Kidney epithelial cell (primary cell): ENCODE measurements around the gene ZDHHC11. TPM values are rescaled to one million over a fixed set of nuclear protein-coding genes. Genes with fewer than 3 reads are reported as not detected.

Source experiments
- DNase-seq: peaks from one replicate; pipeline ENCODE4 v3.0.0-alpha.2; 2010; ENCODE audit warnings: low read depth
- H3K27me3 ChIP-seq: 2 replicates; pipeline ENCODE4 v1.6.0; 2011; ENCODE audit warnings: low read length; ENCODE audit not compliant: control insufficient read depth, insufficient read depth
- H3K36me3 ChIP-seq: 2 replicates; pipeline ENCODE4 v1.5.1; 2011; ENCODE audit warnings: low read length; ENCODE audit not compliant: control insufficient read depth, insufficient read depth
- H3K4me3 ChIP-seq: 2 replicates; pipeline ENCODE4 v1.5.1; 2011; ENCODE audit warnings: low read depth, mild to moderate bottlenecking, control low read depth, low read length
- total RNA-seq: library from RNA; depleted of rRNA; stranded (reverse); fragments of >200 nt; gene quantifications from 2 replicates; pipeline ENCODE4 v1.2.3, GENCODE V29; 2015
- TF ChIP-seq, protein P1 (sequence below): IDR thresholded peaks from 2 replicates; pipeline ENCODE4 v1.5.1; 2011; ENCODE audit warnings: mild to moderate bottlenecking, moderate library complexity, low read length, control low read depth, inconsistent platforms; ENCODE audit not compliant: insufficient read depth, poor library complexity, severe bottlenecking

The ZDHHC11 gene
- total RNA-seq, 1 donor from 2014 or later, result 1.3 TPM

DNA sequence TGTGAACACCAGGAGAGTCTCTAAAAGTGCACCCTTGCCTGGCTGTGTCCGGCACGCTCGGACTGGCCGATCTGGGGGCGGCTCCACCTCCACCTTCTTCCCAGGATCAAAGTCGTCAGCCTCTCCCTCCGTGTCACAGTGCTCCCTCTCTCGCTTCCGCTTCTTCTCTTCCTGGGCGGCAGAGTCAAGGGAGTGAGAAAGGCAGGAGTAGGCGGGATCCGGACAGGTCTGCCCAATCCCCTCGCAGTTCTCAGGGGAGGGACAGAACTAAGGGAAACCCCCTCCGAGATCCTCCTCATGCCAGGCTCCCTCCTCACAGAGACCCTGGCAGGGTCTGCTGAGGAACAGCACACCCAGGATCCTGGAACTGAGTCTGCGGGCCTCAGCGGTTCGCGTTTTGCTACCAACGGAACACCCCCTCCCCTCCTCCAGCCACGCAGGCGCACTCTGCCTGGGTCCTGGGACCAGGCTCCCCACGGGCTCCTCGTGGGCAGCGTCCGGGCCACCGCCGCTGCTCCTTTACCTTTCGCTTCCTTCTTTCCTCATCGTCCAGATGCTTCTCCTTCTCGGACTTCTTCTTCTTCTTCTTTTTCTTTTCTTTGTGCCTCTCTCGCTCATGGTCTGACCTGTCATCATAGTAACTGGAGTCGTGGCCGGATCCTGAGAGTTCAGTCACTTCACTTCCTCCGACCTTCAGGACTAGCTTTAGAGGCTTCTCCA is 40.5 kb upstream of the ZDHHC11 start:
- Histone ChIP-seq H3K4me3 (peak overlapping the region; percentile 84), H3K27me3 (no peaks in the 10 kb centered on the region), H3K36me3 (no peaks in the 10 kb centered on the region)
- DNase-seq, result no peak
- TF ChIP-seq, protein P1, sequence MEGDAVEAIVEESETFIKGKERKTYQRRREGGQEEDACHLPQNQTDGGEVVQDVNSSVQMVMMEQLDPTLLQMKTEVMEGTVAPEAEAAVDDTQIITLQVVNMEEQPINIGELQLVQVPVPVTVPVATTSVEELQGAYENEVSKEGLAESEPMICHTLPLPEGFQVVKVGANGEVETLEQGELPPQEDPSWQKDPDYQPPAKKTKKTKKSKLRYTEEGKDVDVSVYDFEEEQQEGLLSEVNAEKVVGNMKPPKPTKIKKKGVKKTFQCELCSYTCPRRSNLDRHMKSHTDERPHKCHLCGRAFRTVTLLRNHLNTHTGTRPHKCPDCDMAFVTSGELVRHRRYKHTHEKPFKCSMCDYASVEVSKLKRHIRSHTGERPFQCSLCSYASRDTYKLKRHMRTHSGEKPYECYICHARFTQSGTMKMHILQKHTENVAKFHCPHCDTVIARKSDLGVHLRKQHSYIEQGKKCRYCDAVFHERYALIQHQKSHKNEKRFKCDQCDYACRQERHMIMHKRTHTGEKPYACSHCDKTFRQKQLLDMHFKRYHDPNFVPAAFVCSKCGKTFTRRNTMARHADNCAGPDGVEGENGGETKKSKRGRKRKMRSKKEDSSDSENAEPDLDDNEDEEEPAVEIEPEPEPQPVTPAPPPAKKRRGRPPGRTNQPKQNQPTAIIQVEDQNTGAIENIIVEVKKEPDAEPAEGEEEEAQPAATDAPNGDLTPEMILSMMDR, result no peak

DNA sequence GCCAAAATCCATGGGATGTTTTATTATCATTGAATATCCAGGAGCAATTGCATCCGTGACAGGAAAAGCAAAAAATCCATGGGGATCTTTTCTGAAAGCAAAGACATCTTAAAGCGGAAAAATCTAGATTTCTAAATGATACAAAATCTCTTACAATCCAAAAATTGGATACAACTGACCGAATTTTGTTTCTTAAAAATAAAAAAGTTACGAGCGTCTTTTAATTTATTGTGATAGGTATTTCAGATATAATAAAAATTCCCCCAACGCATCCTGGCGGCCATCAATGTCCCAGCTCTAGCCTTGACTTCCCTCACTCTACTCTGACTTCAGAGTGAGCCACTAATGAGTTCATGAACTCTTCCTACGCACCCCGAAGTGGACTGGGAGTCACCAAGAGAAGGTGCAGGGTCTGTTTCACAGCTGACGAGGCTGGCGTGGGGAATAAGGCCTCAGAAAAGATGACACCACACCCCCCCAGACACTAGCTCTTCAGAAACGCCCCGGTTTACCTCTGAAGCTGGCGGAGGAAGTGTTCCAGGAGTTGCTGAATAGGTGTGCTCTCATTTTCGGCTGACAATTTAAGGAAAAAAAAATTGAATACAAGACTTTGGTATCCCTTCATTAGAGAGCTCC is 38.4 kb upstream of the ZDHHC11 start:
- TF ChIP-seq, protein P1, result no peak
- DNase-seq, result no peak
- H3K36me3 ChIP-seq, result no peaks in the 10 kb centered on the region

DNA sequence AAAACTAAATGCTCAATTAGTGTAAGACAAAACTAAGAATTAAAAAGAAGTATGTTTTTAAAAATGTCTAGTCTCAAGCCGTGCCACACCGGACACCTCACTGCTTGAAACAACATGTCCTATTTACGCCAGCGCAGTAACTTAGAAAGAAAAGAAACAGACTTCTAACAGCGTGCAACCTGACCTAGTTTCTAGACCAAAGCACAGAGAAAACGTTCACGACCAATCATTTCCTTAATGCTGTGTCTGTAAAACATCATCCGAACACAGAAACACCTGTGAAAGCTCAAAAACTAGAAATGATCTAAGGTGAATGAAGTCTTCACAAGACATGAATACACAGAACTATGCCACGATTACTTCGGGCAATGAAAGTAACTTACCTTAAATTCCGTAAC is 37.9 kb upstream of the ZDHHC11 start:
- TF ChIP-seq, protein P1, result no peak
- no peak for DNase-seq
- no peaks in the 10 kb centered on the region for H3K27me3 ChIP-seq
- H3K36me3 ChIP-seq, result peaks cover 2% of the 10 kb centered on the region
- H3K4me3 ChIP-seq, result no peak overlapping the region

More for the DNA sequence above, 38.4 kb upstream of the ZDHHC11 start:
- Histone ChIP-seq H3K27me3 (no peaks in the 10 kb centered on the region), H3K4me3 (no peak overlapping the region)

DNA sequence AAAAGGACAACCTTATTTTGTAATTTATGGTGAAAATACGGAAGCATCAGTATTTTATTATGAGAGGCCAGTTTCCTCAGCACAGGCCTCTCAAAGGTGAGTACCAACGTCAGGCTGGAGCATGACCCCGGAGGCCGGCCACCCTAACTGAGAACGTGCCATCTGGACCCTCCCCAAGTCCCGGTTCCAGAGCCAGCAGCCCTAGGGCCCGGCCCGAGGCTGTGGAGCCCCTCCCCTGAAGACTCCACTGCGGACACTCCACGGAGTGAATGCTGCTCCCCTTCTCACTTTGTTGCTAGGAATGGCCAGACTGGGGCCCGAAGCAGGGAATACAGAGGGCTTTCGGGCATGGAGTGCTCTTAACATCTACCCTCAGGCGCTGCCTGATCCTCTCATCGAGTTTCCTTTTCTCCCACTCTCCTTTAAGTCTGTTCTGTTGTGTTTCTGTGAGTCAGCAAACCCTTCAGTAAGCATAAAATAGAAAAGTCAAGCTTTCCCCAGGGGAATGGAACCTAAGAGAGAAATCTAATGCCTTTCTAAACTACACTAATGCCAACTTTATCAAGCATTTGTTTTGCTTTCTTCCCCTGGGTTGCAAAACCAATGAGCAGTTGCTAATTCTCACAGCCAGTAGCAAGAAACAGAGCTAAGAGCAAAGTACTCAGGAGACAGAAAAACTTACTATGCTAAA is 37.3 kb upstream of the ZDHHC11 start:
- Histone ChIP-seq H3K36me3 (peaks cover 2% of the 10 kb centered on the region), H3K4me3 (no peak overlapping the region), H3K27me3 (no peaks in the 10 kb centered on the region)
- DNase-seq, result no peak
- TF ChIP-seq, protein P1, result no peak

DNA sequence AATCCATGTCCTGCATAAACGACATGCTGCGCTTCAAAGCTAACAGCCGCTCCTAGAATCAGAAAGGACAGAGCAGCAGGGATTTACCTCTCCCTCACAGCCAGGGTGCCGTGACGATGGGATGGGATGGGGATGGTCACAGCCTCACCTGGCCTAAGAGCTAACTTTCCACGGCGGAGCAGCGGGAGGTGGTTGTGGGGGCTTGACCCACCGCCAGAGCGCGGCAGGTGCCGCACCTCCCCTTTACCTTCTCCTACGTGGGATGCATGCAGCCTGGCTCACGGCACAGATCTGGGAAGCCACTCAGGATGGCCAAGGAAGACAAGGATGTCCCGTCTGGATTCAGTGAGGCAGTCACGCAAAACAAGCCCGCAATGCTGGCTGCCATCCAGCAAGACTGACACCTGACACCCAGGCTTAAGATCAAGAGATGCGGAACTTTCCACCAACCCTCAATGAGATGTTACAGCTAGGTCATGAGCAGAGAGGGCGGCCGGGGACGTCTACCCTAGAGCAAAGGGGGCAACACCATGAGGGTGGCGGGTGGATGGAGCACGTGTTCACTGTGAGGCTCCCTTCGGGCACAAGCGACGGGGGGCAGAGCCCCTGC is 36.0 kb upstream of the ZDHHC11 start:
- TF ChIP-seq, protein P1, result no peak
- peaks cover 2% of the 10 kb centered on the region for H3K36me3 ChIP-seq
- DNase-seq, result no peak
- no peaks in the 10 kb centered on the region for H3K27me3 ChIP-seq
- no peak overlapping the region for H3K4me3 ChIP-seq
